ENCODE data around the gene ASTL. TPM values are rescaled to one million over a fixed set of nuclear protein-coding genes. Genes with fewer than 3 reads are reported as not detected.

Gene ASTL
- total RNA-seq, 1 donor from 2014 or later = not detected

GRCh38 chr2:96073170-96073775 lies 65.0 kb downstream of the ASTL start:
- TF ChIP-seq CTCF (IDR thresholded peaks at IDR 0.05; ENCODE audit: partially characterized antibody, unreplicated experiment) = no peak
- Mint-ChIP-seq H3K9me3 (ENCODE audit: unreplicated experiment) (peaks cover 8% of the 10 kb centered on the region), H3K27me3 (ENCODE audit: unreplicated experiment) (peaks cover 6% of the 10 kb centered on the region), H3K4me3 (ENCODE audit: unreplicated experiment) (no peak overlapping the region), H3K4me1 (ENCODE audit: low read depth, unreplicated experiment) (peaks cover 15% of the 10 kb centered on the region), H3K27ac (ENCODE audit: unreplicated experiment) (peak overlapping the region; percentile 90), H3K36me3 (ENCODE audit: unreplicated experiment) (no peaks in the 10 kb centered on the region)
- no peak for DNase-seq

Other genes with a start within 250 kb of the ASTL start
- 75.7 TPM for gene ANKRD36C, start 146.7 kb downstream of the ASTL start, total RNA-seq (ENCODE audit: unreplicated experiment)
- gene GPAT2, start 103.6 kb downstream of the ASTL start, total RNA-seq (ENCODE audit: unreplicated experiment) = 0.47 TPM
- gene ADRA2B, start 21.9 kb downstream of the ASTL start, total RNA-seq (ENCODE audit: unreplicated experiment) = 0.91 TPM
- gene DUSP2, start 6.9 kb upstream of the ASTL start, total RNA-seq (ENCODE audit: unreplicated experiment) = 0.34 TPM
- gene STARD7, start 70.3 kb upstream of the ASTL start, total RNA-seq (ENCODE audit: unreplicated experiment) = 100 TPM
- gene TMEM127, start 127.5 kb upstream of the ASTL start, total RNA-seq (ENCODE audit: unreplicated experiment) = 32.5 TPM
- gene CIAO1, start 127.7 kb upstream of the ASTL start, total RNA-seq (ENCODE audit: unreplicated experiment) = 68.1 TPM
- gene SNRNP200, start 167.0 kb upstream of the ASTL start, total RNA-seq (ENCODE audit: unreplicated experiment) = 136 TPM
- 0.56 TPM for gene ITPRIPL1, start 186.8 kb upstream of the ASTL start, total RNA-seq (ENCODE audit: unreplicated experiment)
- 6.6 TPM for gene NCAPH, start 197.3 kb upstream of the ASTL start, total RNA-seq (ENCODE audit: unreplicated experiment)